Activated CD8-positive, alpha-beta T cell treated with anti-CD3 and anti-CD28 coated beads for 36 hours (primary cell): ENCODE measurements around the gene TAF1A. TPM values are rescaled to one million over a fixed set of nuclear protein-coding genes. Genes with fewer than 3 reads are reported as not detected.

Experiments used
- ATAC-seq: fragments of 200-7000 bp; cut with Tn5 transposase; one replicate; pipeline ENCODE4 v1.10.0; 2021; ENCODE audit warnings: mild to moderate bottlenecking, moderate library complexity
- CTCF ChIA-PET: fragments of 350-600 bp; sonication (Branson Sonifier 250); formaldehyde crosslinking; loops from one replicate; lab custom pipeline; 2021; ENCODE audit warnings: antibody characterized with exemption; lab: Charles Lee
- POLR2A ChIA-PET: fragments of 350-600 bp; sonication (Branson Sonifier 250); formaldehyde crosslinking; loops from one replicate; lab custom pipeline; 2021; ENCODE audit warnings: antibody characterized with exemption; lab: Charles Lee
- DNase-seq: peaks from one replicate; pipeline ENCODE4 v3.0.0-alpha.2; 2020
- H3K27ac Mint-ChIP-seq: one replicate; pipeline ENCODE4 v1.8.0; 2021; ENCODE audit warnings: mild to moderate bottlenecking, mixed read lengths
- H3K27me3 Mint-ChIP-seq: one replicate; pipeline ENCODE4 v1.8.0; 2021; ENCODE audit warnings: mixed read lengths
- H3K36me3 Mint-ChIP-seq: one replicate; pipeline ENCODE4 v1.8.0; 2021; ENCODE audit warnings: low read depth, mixed read lengths
- H3K4me1 Mint-ChIP-seq: one replicate; pipeline ENCODE4 v1.8.0; 2021; ENCODE audit warnings: low read depth, mixed read lengths
- H3K4me3 Mint-ChIP-seq: one replicate; pipeline ENCODE4 v1.8.0; 2021; ENCODE audit warnings: mild to moderate bottlenecking, moderate library complexity, mixed read lengths
- H3K9me3 Mint-ChIP-seq: one replicate; pipeline ENCODE4 v1.8.0; 2021; ENCODE audit warnings: mixed read lengths
- intact Hi-C: fragments of 100-400 bp; cut with micrococcal nuclease; formaldehyde crosslinking; loops from one replicate; pipeline ENCODE4 v1.10.0; 2022
- total RNA-seq, 2 experiments: library from RNA; stranded (reverse); gene quantifications; one replicate each; pipeline ENCODE4 v1.2.3, GENCODE V29; 2021
- TF ChIP-seq, protein P1 (sequence below): fragments of 200-600 bp; IDR thresholded peaks from one replicate; pipeline ENCODE4 v1.8.0; 2022; ENCODE audit warnings: antibody characterized with exemption, mild to moderate bottlenecking

TAF1A gene
- total RNA-seq, 2 experiments from 2014 or later = 18.4 to 19.0 TPM

DNA sequence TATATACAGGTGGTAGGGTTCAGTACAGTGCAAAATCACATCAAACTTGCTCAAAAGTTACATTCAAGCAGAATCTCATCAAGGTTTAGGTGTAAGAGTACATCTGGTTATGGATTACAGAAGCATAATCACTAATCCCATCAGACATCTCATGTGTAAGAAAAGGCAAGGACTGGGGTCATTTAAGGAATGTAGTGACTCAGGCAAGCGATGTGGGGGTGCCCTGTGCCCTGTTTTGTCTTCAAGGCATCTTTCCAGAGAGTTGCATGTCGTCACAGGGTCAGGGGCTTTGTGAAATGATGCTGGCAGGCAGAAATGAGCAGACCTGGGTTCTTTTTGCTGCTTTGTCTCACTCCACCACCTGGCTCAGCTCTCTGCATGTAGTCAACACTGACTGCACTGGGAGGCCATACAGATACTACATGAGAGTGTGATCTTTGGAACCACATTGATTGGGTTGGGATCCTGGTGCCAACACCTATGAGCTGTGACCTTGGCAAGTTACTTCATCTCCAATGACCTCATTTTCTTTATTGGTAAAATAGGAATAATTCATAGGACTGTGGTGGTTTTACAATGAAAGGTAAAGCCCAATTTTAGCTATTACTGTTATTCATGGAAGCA lies 33.6 kb downstream of the TAF1A start:
- intact Hi-C loops = no loop called here
- peaks cover 8% of the 10 kb centered on the region for H3K36me3 Mint-ChIP-seq
- no peaks in the 10 kb centered on the region for H3K27me3 Mint-ChIP-seq
- H3K9me3 Mint-ChIP-seq = no peaks in the 10 kb centered on the region
- ChIA-PET CTCF (interaction anchor here (0.8 kb wide), 1 partner anchor 78 kb away, joined by 3 read pairs; no protein-coding TSS in a partner anchor), POLR2A (no interaction called here)
- no peak for DNase-seq
- no peak overlapping the region for H3K27ac Mint-ChIP-seq
- TF ChIP-seq, protein P1, sequence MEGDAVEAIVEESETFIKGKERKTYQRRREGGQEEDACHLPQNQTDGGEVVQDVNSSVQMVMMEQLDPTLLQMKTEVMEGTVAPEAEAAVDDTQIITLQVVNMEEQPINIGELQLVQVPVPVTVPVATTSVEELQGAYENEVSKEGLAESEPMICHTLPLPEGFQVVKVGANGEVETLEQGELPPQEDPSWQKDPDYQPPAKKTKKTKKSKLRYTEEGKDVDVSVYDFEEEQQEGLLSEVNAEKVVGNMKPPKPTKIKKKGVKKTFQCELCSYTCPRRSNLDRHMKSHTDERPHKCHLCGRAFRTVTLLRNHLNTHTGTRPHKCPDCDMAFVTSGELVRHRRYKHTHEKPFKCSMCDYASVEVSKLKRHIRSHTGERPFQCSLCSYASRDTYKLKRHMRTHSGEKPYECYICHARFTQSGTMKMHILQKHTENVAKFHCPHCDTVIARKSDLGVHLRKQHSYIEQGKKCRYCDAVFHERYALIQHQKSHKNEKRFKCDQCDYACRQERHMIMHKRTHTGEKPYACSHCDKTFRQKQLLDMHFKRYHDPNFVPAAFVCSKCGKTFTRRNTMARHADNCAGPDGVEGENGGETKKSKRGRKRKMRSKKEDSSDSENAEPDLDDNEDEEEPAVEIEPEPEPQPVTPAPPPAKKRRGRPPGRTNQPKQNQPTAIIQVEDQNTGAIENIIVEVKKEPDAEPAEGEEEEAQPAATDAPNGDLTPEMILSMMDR = no peak
- H3K4me3 Mint-ChIP-seq = no peak overlapping the region
- no peaks in the 10 kb centered on the region for H3K4me1 Mint-ChIP-seq
- ATAC-seq = no peak

DNA sequence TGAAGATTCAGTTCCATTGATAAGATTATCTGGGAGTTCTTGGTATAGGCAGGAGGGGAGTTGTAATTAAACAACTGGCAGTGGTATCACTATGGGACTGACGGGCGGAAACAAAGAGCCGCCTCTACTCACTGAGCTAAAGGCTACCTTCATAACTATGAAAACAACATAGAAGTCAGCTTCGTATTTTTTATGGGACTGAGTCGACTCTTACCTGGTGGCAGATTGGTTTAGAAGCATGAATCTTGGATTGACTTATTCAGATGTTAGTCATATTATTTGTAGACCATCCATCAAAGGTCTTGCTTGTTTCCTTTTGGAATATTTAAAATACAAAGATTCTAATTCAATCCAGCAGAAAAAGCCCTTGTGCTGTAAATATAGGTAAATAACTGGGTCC lies 35.6 kb downstream of the TAF1A start:
- H3K4me1 Mint-ChIP-seq = no peaks in the 10 kb centered on the region
- intact Hi-C loops = no loop called here
- no peaks in the 10 kb centered on the region for H3K9me3 Mint-ChIP-seq
- H3K4me3 Mint-ChIP-seq = no peak overlapping the region
- ChIA-PET CTCF (no interaction called here), POLR2A (no interaction called here)
- TF ChIP-seq, protein P1 = no peak
- H3K36me3 Mint-ChIP-seq = peaks cover 8% of the 10 kb centered on the region
- DNase-seq = no peak
- ATAC-seq = no peak
- no peaks in the 10 kb centered on the region for H3K27me3 Mint-ChIP-seq
- H3K27ac Mint-ChIP-seq = no peak overlapping the region

DNA sequence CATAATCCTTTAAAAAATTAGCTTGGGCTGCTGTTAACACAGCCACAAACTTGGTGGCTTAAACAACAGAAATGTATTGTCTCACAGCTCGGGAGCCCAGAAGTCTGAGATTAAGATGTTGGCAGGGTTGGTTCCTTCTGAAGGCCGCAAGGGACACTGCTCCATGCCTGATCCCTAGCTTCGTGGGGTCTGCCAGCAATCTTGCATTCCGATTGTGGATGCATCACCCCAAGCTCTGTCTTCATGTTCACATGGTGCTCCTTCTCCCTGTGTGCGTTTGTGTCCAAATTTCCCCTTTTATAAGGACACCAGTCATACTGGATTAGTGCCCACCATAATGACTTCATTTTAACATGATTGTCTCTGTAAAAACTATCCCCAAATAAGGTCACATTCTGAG lies 36.9 kb downstream of the TAF1A start:
- POLR2A ChIA-PET = no interaction called here

DNA sequence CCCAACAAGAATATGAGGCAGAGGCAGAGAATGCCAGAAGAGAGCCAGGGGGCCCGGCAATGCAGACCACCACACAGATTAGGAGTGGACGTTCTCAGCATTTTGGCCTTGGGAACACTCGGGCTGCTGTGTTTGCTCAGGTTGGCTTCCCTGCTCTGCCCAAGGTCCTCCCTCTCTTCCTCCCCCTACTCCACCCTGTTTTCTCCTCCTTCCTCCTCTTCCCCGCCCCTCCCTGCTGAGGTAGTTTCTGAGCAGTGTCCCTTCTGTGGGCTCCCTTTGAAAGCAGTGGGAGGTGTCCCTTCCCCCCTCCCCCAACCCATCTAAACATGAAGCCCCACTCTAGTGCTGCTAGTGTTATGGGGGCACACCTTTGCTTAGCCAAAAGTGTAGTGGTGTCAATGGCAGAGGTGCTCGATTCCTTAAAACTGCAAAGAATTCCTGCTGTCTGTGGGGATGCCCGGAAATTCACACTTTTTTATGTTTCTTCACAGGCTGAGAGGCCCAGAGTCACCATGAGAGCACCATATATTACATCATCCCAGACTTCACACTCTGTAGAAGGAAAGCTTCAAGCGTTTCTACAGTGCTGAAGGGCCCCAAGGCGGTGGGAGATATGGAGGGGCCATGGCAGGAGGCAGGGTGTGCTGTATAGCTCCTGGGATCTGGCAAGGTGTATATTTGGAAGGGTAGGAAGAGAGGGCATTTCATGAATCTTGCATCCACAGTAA lies 41.6 kb downstream of the TAF1A start, which contains the start of gene HHIPL2:
Gene HHIPL2 (minus strand): TSS at position 161 of the 728 bp plus-strand sequence. CDS start 60 bp downstream, at position 101.
- TF ChIP-seq, protein P1 = no peak
- ChIA-PET POLR2A (no interaction called here), CTCF (interaction anchor here (1.4 kb wide), 1 partner anchor 86 kb away, joined by 4 read pairs; no protein-coding TSS in a partner anchor)
- ATAC-seq (no peak), DNase-seq (no peak)
- no peaks in the 10 kb centered on the region for H3K4me1 Mint-ChIP-seq
- intact Hi-C loops = no loop called here
- H3K36me3 Mint-ChIP-seq = no peaks in the 10 kb centered on the region
- H3K4me3 Mint-ChIP-seq = no peak within 1 kb of the TSS
- no peak within 1 kb of the TSS for H3K27ac Mint-ChIP-seq
- peaks cover 16% of the 10 kb centered on the region for H3K27me3 Mint-ChIP-seq
- no peaks in the 10 kb centered on the region for H3K9me3 Mint-ChIP-seq

More for the DNA sequence above, 36.9 kb downstream of the TAF1A start:
- no peaks in the 10 kb centered on the region for H3K27me3 Mint-ChIP-seq
- peaks cover 8% of the 10 kb centered on the region for H3K36me3 Mint-ChIP-seq
- intact Hi-C loops = no loop called here
- no peak overlapping the region for H3K4me3 Mint-ChIP-seq
- no peak for ATAC-seq
- H3K4me1 Mint-ChIP-seq = no peaks in the 10 kb centered on the region
- no peak for DNase-seq
- no peaks in the 10 kb centered on the region for H3K9me3 Mint-ChIP-seq
- CTCF ChIA-PET = no interaction called here
- no peak overlapping the region for H3K27ac Mint-ChIP-seq
- TF ChIP-seq, protein P1 = no peak

DNA sequence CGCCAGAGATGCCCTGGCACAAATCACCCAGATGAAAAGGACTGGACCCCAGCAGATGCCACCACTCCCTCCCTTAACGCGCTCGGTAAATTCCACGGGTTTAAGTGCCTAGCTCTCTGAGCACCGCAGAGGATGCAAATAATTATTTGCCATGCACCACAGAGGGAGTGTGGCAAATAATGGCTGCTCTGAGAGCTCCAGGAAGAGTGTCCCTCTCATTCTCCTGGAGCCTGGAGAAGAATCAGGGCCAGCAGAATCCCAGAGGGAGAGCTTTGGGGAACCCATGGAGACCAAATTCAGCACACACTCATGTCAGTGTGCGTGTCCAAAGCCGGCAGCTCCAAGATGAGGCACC lies 42.5 kb downstream of the TAF1A start:
- DNase-seq = no peak
- Mint-ChIP-seq H3K4me3 (no peak overlapping the region), H3K27ac (no peak overlapping the region), H3K36me3 (no peaks in the 10 kb centered on the region), H3K4me1 (no peaks in the 10 kb centered on the region), H3K9me3 (no peaks in the 10 kb centered on the region), H3K27me3 (peaks cover 18% of the 10 kb centered on the region)
- TF ChIP-seq, protein P1 = no peak
- CTCF ChIA-PET = interaction anchor here (1.4 kb wide), 1 partner anchor 87 kb away, joined by 4 read pairs; no protein-coding TSS in a partner anchor
- no peak for ATAC-seq
- POLR2A ChIA-PET = interaction anchor here (0.5 to 0.6 kb wide), 2 partner anchors 537 to 728 kb away, joined by 3 read pairs; no protein-coding TSS in a partner anchor
- intact Hi-C loops = no loop called here
